Left hindlimb (tissue), 1 donor: ENCODE measurements around the gene ATXN7.

ENCODE experiments used
- DNase-seq: peaks from one replicate; pipeline ENCODE4 v3.0.0-alpha.2; 2018

ATXN7 gene

DNA sequence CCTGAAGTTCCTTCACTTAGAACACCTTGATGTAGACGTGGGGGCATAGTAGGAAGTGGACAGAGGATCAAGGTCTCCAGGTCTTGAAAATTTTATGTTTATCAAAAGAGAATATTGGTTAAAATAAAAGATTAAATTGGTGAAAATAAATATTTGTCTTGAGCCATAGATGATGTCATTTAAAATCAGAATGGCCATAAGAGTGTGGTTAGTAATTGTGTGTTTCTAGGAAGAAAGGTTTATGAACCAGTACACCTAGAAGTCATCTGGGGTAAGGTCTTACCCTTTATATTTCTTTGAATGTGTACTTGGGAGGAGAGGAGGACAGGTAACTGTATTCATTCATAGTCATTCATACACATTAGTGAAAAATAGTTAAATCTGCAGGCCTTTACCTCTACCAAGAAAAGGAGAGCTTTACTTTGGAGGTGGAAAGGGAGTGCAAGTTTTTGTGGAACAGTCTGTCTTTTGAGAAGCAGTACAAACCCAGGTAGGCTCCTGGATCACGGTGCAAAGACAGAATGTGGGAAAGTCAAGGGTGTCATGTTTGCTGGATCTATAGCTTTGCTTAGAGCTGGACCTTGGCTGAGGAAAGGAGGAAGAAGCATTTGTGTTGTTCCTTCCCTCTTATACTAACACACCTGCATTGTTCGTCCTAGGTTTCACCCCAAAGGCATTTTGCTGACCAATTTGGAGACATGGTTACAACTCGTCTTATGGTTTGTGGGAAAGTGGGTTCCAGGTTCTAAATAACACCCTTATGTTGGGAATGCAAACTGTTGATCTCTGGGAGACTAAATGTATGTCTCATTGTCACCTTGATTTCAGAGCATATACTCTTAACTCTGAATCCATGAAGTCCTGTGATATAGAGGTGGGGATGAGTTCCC lies 42.3 kb downstream of the ATXN7 start:
- DNase-seq = no peak

DNA sequence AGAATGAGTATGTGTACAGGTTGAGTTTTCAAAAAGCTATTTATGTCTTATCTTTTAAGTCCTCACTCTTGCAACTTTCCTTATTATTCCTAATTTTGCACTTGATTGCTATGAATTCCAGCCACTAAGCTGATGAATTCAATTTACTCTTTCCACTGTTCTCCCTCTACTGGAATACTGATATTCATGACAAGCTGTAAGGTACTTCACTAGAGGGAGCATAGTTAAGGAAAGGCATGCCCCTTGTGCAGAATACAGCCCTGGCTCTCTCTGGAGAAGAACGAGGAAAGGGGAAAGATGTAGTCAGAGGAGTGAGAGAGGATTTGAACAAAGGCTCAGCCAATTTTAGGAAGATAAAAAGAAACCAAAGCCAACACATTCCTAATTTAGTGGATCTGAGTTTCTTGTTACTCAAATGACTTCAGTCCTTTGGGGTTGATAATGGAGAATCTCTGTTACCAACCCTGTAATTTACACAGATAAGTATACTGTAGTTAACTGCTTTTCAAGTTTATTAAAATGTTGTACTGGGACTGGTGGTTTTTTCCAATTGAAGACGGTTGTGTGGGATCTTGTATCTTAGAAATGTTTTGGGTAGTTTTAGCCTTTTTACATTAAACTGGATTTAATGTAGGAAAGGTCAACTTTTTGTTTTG lies 44.5 kb downstream of the ATXN7 start:
- DNase-seq = no peak

DNA sequence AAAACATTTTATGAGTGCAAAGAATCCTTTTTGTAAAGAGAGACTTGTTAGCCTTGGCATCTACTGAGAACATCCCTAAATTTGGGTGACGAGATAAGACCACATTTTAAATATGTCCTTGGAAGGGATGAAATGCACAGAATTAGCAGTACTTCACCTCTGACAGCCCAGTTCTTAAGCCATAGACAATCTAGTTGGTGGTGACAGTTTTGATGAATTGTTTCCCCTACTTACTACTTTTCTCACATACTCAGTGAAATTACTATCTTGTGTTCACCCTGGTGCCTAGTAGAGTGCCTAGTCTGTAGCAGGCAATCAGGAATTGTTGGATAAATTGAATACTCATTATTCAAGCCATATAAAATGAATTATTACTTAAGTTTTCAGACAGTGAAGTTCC lies 45.1 kb downstream of the ATXN7 start:
- DNase-seq = no peak

- no peak for DNase-seq
Observed at GRCh38 chr3:63909431-63909830, 45.8 kb downstream of the ATXN7 start.

GRCh38 chr3:63910001-63910400 lies 46.3 kb downstream of the ATXN7 start:
- no peak for DNase-seq

DNA sequence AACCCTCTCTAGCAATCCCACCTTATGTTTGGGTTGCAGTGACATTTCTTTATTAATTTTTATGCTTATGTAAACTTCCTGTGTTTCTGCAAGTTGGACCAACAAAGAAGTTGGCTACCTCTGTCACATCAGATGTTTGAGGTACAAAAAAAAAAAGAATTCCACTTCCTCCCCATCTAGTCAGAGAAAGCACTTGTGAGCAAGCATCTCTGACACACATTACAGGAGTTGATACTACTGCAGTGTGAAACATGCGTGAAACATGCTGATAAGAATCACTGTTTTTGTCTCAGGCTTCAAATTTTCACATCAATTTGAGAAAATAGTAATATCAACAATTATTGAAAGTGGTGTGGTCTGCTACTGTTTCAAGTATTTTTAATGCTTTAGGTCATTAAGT lies 47.2 kb downstream of the ATXN7 start:
- no peak for DNase-seq

GRCh38 chr3:63911509-63911872 lies 47.8 kb downstream of the ATXN7 start:
- no peak for DNase-seq

DNA sequence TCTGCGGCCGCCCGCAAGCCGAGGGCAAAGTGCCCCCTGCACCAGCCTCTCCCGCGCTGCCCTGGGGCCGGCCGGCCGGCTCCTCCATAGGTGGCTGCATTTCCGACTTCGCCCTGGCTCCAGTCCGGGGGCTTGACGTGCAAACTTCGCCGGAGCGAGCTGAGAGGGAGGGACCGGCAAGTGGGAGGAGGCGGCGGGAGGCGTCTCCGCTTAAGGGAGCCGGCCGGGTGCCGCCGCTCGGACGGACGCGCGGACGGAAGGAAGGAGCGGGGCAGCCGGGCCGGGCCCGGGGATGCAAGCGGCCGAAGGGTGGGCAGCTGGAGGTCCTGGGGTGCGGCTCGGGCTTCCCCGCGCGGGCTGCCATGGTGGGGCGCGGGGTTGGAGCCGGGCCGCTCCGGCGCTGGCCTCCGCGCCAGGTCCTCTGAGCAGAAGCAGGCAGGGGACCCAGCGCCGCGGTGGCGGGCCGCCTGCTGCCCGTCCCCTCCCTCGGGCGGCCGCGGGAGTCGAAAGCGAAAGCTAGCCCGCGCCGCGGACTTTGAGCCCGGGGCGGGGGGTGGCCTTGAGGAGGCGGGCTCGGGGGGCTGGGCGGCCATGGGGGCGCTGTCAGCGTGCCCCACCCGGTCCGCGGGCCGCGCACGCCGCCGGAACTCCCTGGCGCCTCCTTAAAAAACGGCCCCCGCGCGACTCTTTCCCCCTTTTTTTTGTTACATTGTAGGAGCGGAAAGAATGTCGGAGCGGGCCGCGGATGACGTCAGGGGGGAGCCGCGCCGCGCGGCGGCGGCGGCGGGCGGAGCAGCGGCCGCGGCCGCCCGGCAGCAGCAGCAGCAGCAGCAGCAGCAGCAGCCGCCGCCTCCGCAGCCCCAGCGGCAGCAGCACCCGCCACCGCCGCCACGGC lies 48.5 kb downstream of the ATXN7 start, which contains the start of gene SCAANT1:
SCAANT1 (minus strand) TSS at position 511 of the 895 bp plus-strand sequence.
- DNase-seq = peak; percentile 92

- DNase-seq = peak; percentile 82
Observed at GRCh38 chr3:63912768-63913588, 49.3 kb downstream of the ATXN7 start.

GRCh38 chr3:63914312-63914711 lies 50.6 kb downstream of the ATXN7 start:
- DNase-seq = no peak

DNA sequence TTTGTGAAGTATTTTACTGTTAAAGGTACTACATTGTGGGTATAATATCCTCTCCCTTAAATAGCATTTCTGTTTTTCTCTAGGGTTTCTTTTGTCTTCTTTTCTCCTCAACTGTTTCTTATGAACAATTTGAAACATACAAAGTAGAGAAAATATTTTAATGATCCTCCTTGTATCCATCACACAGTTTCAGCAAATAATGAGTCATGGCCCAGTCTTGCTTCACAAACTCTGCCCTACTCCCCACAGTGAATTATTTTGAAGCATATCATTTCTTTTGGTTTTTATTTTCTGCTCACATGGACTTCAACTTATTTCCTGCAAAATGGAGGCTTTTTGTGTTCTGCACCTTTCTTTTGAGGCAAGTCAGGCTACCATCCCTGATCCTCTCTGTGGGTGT lies 54.7 kb downstream of the ATXN7 start:
- DNase-seq = no peak

DNA sequence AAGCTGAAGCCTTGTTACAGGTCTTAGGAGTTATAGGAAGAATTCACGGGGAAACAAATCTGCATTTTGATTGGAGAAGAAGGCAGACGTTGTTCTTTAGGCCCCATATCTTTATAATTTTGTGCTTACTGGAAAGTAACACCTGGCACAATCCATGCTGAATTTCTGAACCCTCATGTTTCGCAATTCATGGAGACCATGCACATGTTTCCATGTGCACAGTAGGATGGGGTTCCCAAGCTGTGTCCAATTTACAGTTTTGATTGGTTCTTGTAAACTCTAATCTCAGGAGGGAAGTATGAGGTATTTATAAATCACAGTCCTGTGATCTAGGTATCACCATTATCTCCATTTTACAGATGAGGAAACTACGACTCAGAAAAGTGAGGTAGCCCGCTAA lies 56.3 kb downstream of the ATXN7 start:
- no peak for DNase-seq

DNA sequence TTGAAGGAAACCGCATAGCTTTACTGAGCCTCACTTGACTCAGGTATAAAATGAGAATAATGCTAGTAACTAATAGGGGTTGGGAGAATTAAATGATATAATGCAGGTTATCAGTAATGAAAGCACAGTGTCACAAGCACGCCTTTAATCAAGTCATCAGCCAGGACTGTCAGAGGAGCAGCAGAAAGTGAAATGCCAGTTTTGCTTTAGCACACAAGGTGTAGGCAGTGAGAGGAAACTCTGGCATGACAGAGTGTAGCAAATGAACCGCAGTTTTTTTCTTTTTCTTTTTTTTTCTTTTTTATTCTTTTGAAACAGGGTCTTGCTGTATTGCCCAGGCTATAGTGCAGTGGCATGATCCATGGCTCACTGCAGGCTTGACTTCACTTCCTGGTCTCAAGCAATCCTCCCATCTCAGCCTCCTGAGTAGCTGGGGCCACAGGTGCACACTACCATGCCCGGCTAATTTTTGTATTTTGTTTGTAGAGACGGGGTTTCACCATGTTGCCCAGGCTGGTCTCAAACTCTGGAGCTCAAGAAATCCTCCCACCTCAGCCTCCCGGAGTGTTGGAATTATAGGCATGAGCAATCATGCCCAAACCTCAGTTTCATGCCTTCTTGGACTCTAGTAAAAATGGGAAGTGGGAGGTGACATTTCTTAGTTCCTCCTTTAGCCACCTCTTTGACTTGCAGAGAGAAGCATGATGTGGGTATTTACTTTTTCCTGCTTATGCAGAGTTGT lies 58.2 kb downstream of the ATXN7 start:
- no peak for DNase-seq

DNA sequence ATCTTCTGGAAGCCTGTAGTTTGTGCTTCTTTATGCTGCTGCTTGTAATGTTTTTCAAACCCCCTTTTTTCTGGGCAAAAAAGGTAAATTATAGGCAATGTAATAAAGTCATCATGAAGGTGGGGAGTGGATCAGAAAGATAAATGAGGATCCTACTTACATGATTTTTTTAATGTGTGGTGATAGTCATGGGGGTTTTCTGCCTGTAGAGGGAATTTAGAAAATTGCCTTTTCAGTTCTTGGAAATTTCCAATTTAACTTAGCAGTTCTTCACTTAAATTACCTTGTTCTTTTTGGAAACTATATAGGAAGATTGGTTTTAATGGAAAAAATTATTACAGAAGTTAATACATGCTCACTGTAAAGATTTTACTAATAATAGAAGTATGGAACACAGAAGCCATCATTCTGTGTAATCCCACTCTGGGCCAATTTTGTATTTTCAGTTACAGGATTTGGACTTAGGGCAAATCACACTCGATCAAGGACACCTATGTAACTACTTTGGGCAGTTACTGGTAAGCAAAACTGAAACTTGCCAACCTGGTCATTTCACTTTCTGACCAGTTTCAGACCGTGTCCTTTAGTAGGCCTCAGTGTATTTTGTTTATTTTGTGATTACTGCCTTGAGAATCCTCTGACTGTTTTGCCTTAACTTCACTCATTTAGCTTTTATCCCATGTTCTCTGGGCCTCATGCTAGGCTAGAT lies 59.0 kb downstream of the ATXN7 start:
- no peak for DNase-seq

DNA sequence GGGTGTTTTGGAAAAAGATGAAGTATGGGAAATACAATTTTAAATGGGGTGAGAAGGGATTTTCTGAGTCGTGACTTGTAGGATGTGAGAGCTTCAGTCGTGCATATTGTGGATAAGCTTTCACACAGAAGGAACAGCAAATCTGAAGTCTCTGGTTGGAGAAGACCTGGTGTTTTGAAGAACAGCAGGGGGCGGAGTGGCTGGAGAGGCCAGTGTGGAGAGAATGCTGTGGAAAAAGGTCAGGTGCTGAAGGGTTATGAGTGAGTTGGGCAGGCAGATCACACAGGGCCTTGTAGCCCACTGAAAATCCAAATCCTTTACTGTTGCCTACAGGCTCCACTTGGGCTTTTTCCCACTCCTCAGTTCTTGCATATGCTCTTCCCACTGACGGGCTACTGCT lies 62.6 kb downstream of the ATXN7 start:
- no peak for DNase-seq

DNA sequence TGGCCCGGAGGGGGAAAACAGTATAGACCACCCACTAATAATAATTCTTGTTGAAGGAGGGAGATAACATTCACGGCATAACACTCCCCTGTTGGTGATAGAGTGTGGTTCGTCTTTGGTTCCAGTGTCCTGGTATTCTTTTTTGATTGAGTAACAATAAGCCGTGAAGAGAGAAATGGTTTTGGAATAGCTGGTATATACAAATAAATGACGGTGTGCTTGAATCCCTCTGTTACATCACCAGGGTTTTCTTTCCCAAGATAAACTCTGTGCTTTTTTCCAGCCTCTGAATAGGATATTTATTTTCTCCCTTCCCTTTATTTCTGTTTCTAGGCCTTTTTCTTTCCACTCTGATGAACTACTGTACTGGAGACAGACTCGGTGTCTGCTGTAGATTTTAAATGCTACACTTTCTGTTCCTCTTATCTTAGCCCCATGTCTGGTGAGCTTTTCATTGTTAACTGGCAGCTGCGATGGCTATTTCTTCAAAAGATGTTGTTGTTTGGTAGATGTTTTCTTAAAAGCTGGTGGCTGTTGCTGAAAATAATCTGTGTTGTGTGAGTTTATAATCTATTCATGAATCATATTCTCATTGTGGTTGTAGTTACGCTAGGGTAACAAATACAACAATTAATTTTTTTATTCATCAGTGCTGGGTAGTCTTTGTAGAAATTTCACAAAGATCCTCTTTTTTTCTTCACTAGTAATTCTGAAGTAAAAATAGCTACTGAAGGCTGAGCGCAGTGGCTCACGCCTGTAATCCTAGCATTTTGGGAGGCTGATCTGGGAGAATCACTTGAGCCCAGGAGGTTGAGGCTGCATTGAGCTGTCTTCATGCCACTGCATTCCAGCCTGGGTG lies 64.0 kb downstream of the ATXN7 start:
- no peak for DNase-seq

- no peak for DNase-seq
Observed at GRCh38 chr3:63931290-63931689, 67.6 kb downstream of the ATXN7 start.

DNA sequence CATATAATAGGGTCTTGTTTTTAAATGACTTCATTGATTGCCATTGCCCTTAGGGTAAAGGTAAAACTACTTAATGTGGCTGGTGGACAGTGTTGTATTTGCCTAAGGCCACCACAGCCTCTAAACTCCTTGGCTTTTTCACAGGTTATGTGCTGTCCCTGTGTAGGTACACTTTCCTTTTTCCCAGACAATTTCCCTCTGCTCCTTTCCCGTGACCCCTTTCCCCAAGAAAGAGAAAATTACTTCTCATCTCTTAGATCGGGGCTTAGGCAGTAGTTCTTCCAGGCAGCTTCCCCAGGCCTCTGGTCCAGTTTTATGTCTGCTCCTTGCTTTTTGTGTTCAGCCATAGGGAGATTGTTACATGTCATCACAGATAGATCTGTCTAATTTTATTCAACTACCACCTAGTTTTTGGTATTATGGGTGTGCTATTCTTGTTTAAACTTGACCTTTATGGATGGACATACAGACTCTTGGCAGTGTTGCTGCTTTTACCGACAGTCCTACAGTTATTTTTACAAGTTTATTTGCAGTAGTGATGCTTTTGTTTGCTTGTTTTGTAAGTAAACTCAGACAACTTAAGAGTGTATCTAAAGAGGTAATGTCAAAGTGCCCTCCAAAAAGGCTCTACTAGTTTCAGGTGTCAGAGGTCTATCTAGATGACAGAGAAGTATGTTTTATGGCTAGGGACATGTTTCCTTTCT lies 69.0 kb downstream of the ATXN7 start:
- no peak for DNase-seq

DNA sequence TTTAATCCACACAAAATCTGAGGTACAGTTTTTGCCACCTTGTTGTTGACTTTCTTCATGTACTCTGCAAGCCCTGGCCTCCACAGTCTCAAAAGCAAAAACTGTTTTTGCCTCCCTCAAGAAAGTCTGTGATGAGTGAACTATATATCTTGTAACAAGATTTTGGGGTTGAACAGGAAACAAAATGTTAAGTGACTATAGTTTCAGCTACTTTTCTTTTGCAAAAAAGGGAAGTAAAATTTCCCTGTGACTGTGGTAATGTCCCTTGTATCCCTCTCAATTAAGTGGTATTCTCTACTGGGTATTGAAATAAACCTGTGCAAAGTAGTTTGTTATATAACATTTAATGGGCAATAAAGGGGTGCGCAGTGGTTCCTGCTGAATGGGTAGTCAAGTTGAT lies 69.8 kb downstream of the ATXN7 start:
- no peak for DNase-seq
